ENCODE data around the gene ALPP. TPM values are rescaled to one million over a fixed set of nuclear protein-coding genes. Genes with fewer than 3 reads are reported as not detected.

ALPP gene
- total RNA-seq (2022; extraction: Qiagen RNA extraction; ENCODE audit: low read depth) = 4.4 to 5.3 TPM (median 4.8 TPM) in 5 replicates

GRCh38 chr2:232378735-232379151 is at the start of gene ALPP:
ALPP (plus strand) TSS chr2:232378751; CDS start chr2:232378803, 52 bp downstream.

GRCh38 chr2:232406556-232407310 is 28.2 kb downstream of the ALPP start, which contains the start of gene ALPG:
ALPG (plus strand) TSS chr2:232406844; CDS start chr2:232406895, 51 bp downstream.

Other genes starting within 250 kb of the ALPP start
- 0.24 to 0.47 TPM (median 0.38 TPM) in 5 replicates for gene ALPG, start 28.1 kb downstream of the ALPP start, total RNA-seq (2022; extraction: Qiagen RNA extraction; ENCODE audit: low read depth)
- gene ALPI, start 77.4 kb downstream of the ALPP start, total RNA-seq (2022; extraction: Qiagen RNA extraction; ENCODE audit: low read depth) = 0.06 to 0.15 TPM in 2 of 5 replicates, not detected in the others
- 0.08 to 0.32 TPM (median 0.23 TPM) in 4 of 5 replicates, not detected in the other for gene ECEL1, start 109.1 kb downstream of the ALPP start, total RNA-seq (2022; extraction: Qiagen RNA extraction; ENCODE audit: low read depth)
- gene PRSS56, start 141.6 kb downstream of the ALPP start, total RNA-seq (2022; extraction: Qiagen RNA extraction; ENCODE audit: low read depth) = 0.09 to 0.16 TPM (median 0.11 TPM) in 5 replicates
- not detected in 5 replicates for gene CHRND, start 147.4 kb downstream of the ALPP start, total RNA-seq (2022; extraction: Qiagen RNA extraction; ENCODE audit: low read depth)
- not detected in 5 replicates for gene CHRNG, start 160.9 kb downstream of the ALPP start, total RNA-seq (2022; extraction: Qiagen RNA extraction; ENCODE audit: low read depth)
- 4.6 to 5.2 TPM (median 4.9 TPM) in 5 replicates for gene TIGD1, start 171.8 kb downstream of the ALPP start, total RNA-seq (2022; extraction: Qiagen RNA extraction; ENCODE audit: low read depth)
- 85.6 to 170 TPM (median 89.9 TPM) in 5 replicates for gene EIF4E2, start 171.9 kb downstream of the ALPP start, total RNA-seq (2022; extraction: Qiagen RNA extraction; ENCODE audit: low read depth)

Measured in A549 treated with GW870086 at 1 μM for 4 hours (cell line).